Measurements from ENCODE around the gene CDC14A. TPM values are rescaled to one million over a fixed set of nuclear protein-coding genes. Genes with fewer than 3 reads are reported as not detected.
A peak's percentile ranks its signal among the peaks of the same experiment; 100 is the strongest.

The CDC14A gene
- total and polyA plus RNA-seq, 2 donors = 8.3 to 9.8 TPM

GRCh38 chr1:100415498-100415778 lies 63.1 kb downstream of the CDC14A start:
- H3K36me3 ChIP-seq (ENCODE audit: control insufficient read depth in 2 of 2, insufficient read depth in 2 of 2, low read length in 1 of 2) = no peaks in the 10 kb centered on the region

GRCh38 chr1:100419072-100419471 lies 66.8 kb downstream of the CDC14A start:
- H3K27me3 ChIP-seq (ENCODE audit: control insufficient read depth in 2 of 2, insufficient read depth in 1 of 2, low read length in 1 of 2) = no peaks in the 10 kb centered on the region
- no peak for DNase-seq (ENCODE audit: low read depth in 6 of 9, low spot score in 9 of 9)
- peaks cover 0 to 5% of the 10 kb centered on the region in 2 donors for H3K4me1 ChIP-seq (ENCODE audit: control insufficient read depth in 2 of 2, insufficient read depth in 2 of 2, low read length in 2 of 2)
- no peaks in the 10 kb centered on the region for H3K9me3 ChIP-seq (ENCODE audit: control insufficient read depth in 2 of 2, insufficient read depth in 1 of 2, low read length in 1 of 2)
- H3K4me3 ChIP-seq (ENCODE audit: low read length in 2 of 2) = no peak overlapping the region
- 97% methylated on average over 2 of the region's 2 CpGs for WGBS
- no peak overlapping the region for H3K27ac ChIP-seq (ENCODE audit: low read depth in 1 of 2, low read length in 1 of 2)
- H3K36me3 ChIP-seq (ENCODE audit: control insufficient read depth in 2 of 2, insufficient read depth in 2 of 2, low read length in 1 of 2) = no peaks in the 10 kb centered on the region

More at GRCh38 chr1:100415498-100415778, 63.1 kb downstream of the CDC14A start:
- Histone ChIP-seq H3K9me3 (ENCODE audit: control insufficient read depth in 2 of 2, insufficient read depth in 1 of 2, low read length in 1 of 2) (no peaks in the 10 kb centered on the region), H3K4me3 (ENCODE audit: low read length in 2 of 2) (no peak overlapping the region), H3K4me1 (ENCODE audit: control insufficient read depth in 2 of 2, insufficient read depth in 2 of 2, low read length in 2 of 2) (peaks cover 3 to 9% of the 10 kb centered on the region in 2 donors), H3K27ac (ENCODE audit: low read depth in 1 of 2, low read length in 1 of 2) (no peak overlapping the region), H3K27me3 (ENCODE audit: control insufficient read depth in 2 of 2, insufficient read depth in 1 of 2, low read length in 1 of 2) (no peaks in the 10 kb centered on the region)
- no peak for DNase-seq (ENCODE audit: low read depth in 6 of 9, low spot score in 9 of 9)

- WGBS = 97% methylated on average over 2 of the region's 2 CpGs
- H3K27me3 ChIP-seq (ENCODE audit: control insufficient read depth in 2 of 2, insufficient read depth in 1 of 2, low read length in 1 of 2) = no peaks in the 10 kb centered on the region
- H3K9me3 ChIP-seq (ENCODE audit: control insufficient read depth in 2 of 2, insufficient read depth in 1 of 2, low read length in 1 of 2) = no peaks in the 10 kb centered on the region
- peaks cover 0 to 5% of the 10 kb centered on the region in 2 donors for H3K4me1 ChIP-seq (ENCODE audit: control insufficient read depth in 2 of 2, insufficient read depth in 2 of 2, low read length in 2 of 2)
- no peak overlapping the region for H3K27ac ChIP-seq (ENCODE audit: low read depth in 1 of 2, low read length in 1 of 2)
- DNase-seq (ENCODE audit: low read depth in 6 of 9, low spot score in 9 of 9) = no peak
- H3K36me3 ChIP-seq (ENCODE audit: control insufficient read depth in 2 of 2, insufficient read depth in 2 of 2, low read length in 1 of 2) = peaks cover 0 to 7% of the 10 kb centered on the region in 2 donors
- no peak overlapping the region for H3K4me3 ChIP-seq (ENCODE audit: low read length in 2 of 2)
Measured at GRCh38 chr1:100422065-100422464, 69.8 kb downstream of the CDC14A start.

GRCh38 chr1:100423832-100424337 lies 71.6 kb downstream of the CDC14A start:
- Histone ChIP-seq H3K4me3 (ENCODE audit: low read length in 2 of 2) (no peak overlapping the region), H3K9me3 (ENCODE audit: control insufficient read depth in 2 of 2, insufficient read depth in 1 of 2, low read length in 1 of 2) (no peaks in the 10 kb centered on the region), H3K27me3 (ENCODE audit: control insufficient read depth in 2 of 2, insufficient read depth in 1 of 2, low read length in 1 of 2) (no peaks in the 10 kb centered on the region), H3K27ac (ENCODE audit: low read depth in 1 of 2, low read length in 1 of 2) (peak overlapping the region; percentile 53), H3K4me1 (ENCODE audit: control insufficient read depth in 2 of 2, insufficient read depth in 2 of 2, low read length in 2 of 2) (peaks cover 0 to 5% of the 10 kb centered on the region in 2 donors), H3K36me3 (ENCODE audit: control insufficient read depth in 2 of 2, insufficient read depth in 2 of 2, low read length in 1 of 2) (peaks cover 0 to 7% of the 10 kb centered on the region in 2 donors)
- 93% methylated on average over 6 of the region's 6 CpGs for WGBS
- peak in 1 of 9 donors; percentile 61 for DNase-seq (ENCODE audit: low read depth in 6 of 9, low spot score in 9 of 9)

GRCh38 chr1:100428160-100428559 lies 75.9 kb downstream of the CDC14A start:
- Histone ChIP-seq H3K36me3 (ENCODE audit: control insufficient read depth in 2 of 2, insufficient read depth in 2 of 2, low read length in 1 of 2) (peaks cover 0 to 7% of the 10 kb centered on the region in 2 donors), H3K4me3 (ENCODE audit: low read length in 2 of 2) (no peak overlapping the region), H3K4me1 (ENCODE audit: control insufficient read depth in 2 of 2, insufficient read depth in 2 of 2, low read length in 2 of 2) (peaks cover 0 to 5% of the 10 kb centered on the region in 2 donors), H3K27ac (ENCODE audit: low read depth in 1 of 2, low read length in 1 of 2) (no peak overlapping the region), H3K27me3 (ENCODE audit: control insufficient read depth in 2 of 2, insufficient read depth in 1 of 2, low read length in 1 of 2) (no peaks in the 10 kb centered on the region), H3K9me3 (ENCODE audit: control insufficient read depth in 2 of 2, insufficient read depth in 1 of 2, low read length in 1 of 2) (no peaks in the 10 kb centered on the region)
- no peak for DNase-seq (ENCODE audit: low read depth in 6 of 9, low spot score in 9 of 9)

GRCh38 chr1:100430325-100430756 lies 78.0 kb downstream of the CDC14A start:
- Histone ChIP-seq H3K4me3 (ENCODE audit: low read length in 2 of 2) (no peak overlapping the region), H3K36me3 (ENCODE audit: control insufficient read depth in 2 of 2, insufficient read depth in 2 of 2, low read length in 1 of 2) (peaks cover 0 to 3% of the 10 kb centered on the region in 2 donors), H3K27ac (ENCODE audit: low read depth in 1 of 2, low read length in 1 of 2) (no peak overlapping the region), H3K27me3 (ENCODE audit: control insufficient read depth in 2 of 2, insufficient read depth in 1 of 2, low read length in 1 of 2) (no peaks in the 10 kb centered on the region), H3K9me3 (ENCODE audit: control insufficient read depth in 2 of 2, insufficient read depth in 1 of 2, low read length in 1 of 2) (no peaks in the 10 kb centered on the region), H3K4me1 (ENCODE audit: control insufficient read depth in 2 of 2, insufficient read depth in 2 of 2, low read length in 2 of 2) (no peaks in the 10 kb centered on the region)
- no peak for DNase-seq (ENCODE audit: low read depth in 6 of 9, low spot score in 9 of 9)
- 95% methylated on average over 2 of the region's 2 CpGs for WGBS

GRCh38 chr1:100431954-100432353 lies 79.6 kb downstream of the CDC14A start:
- no peaks in the 10 kb centered on the region for H3K9me3 ChIP-seq (ENCODE audit: control insufficient read depth in 2 of 2, insufficient read depth in 1 of 2, low read length in 1 of 2)
- no peaks in the 10 kb centered on the region for H3K4me1 ChIP-seq (ENCODE audit: control insufficient read depth in 2 of 2, insufficient read depth in 2 of 2, low read length in 2 of 2)
- WGBS = 95% methylated on average over 2 of the region's 2 CpGs
- no peak for DNase-seq (ENCODE audit: low read depth in 6 of 9, low spot score in 9 of 9)
- H3K27me3 ChIP-seq (ENCODE audit: control insufficient read depth in 2 of 2, insufficient read depth in 1 of 2, low read length in 1 of 2) = no peaks in the 10 kb centered on the region
- H3K27ac ChIP-seq (ENCODE audit: low read depth in 1 of 2, low read length in 1 of 2) = no peak overlapping the region
- no peak overlapping the region for H3K4me3 ChIP-seq (ENCODE audit: low read length in 2 of 2)
- H3K36me3 ChIP-seq (ENCODE audit: control insufficient read depth in 2 of 2, insufficient read depth in 2 of 2, low read length in 1 of 2) = no peaks in the 10 kb centered on the region

- Histone ChIP-seq H3K4me3 (ENCODE audit: low read length in 2 of 2) (no peak overlapping the region), H3K9me3 (ENCODE audit: control insufficient read depth in 2 of 2, insufficient read depth in 1 of 2, low read length in 1 of 2) (no peaks in the 10 kb centered on the region), H3K27ac (ENCODE audit: low read depth in 1 of 2, low read length in 1 of 2) (no peak overlapping the region), H3K4me1 (ENCODE audit: control insufficient read depth in 2 of 2, insufficient read depth in 2 of 2, low read length in 2 of 2) (peaks cover 0 to under 1% of the 10 kb centered on the region in 2 donors), H3K27me3 (ENCODE audit: control insufficient read depth in 2 of 2, insufficient read depth in 1 of 2, low read length in 1 of 2) (no peaks in the 10 kb centered on the region), H3K36me3 (ENCODE audit: control insufficient read depth in 2 of 2, insufficient read depth in 2 of 2, low read length in 1 of 2) (no peaks in the 10 kb centered on the region)
- no peak for DNase-seq (ENCODE audit: low read depth in 6 of 9, low spot score in 9 of 9)
- WGBS = 96% methylated on average over 1 of the region's 1 CpG
Measured at GRCh38 chr1:100433563-100433962, 81.3 kb downstream of the CDC14A start.

- Histone ChIP-seq H3K36me3 (ENCODE audit: control insufficient read depth in 2 of 2, insufficient read depth in 2 of 2, low read length in 1 of 2) (no peaks in the 10 kb centered on the region), H3K27me3 (ENCODE audit: control insufficient read depth in 2 of 2, insufficient read depth in 1 of 2, low read length in 1 of 2) (no peaks in the 10 kb centered on the region), H3K9me3 (ENCODE audit: control insufficient read depth in 2 of 2, insufficient read depth in 1 of 2, low read length in 1 of 2) (no peaks in the 10 kb centered on the region), H3K4me1 (ENCODE audit: control insufficient read depth in 2 of 2, insufficient read depth in 2 of 2, low read length in 2 of 2) (peaks cover 2 to 10% of the 10 kb centered on the region in 2 donors), H3K27ac (ENCODE audit: low read depth in 1 of 2, low read length in 1 of 2) (no peak overlapping the region), H3K4me3 (ENCODE audit: low read length in 2 of 2) (no peak overlapping the region)
- WGBS = 100% methylated on average over 2 of the region's 2 CpGs
- no peak for DNase-seq (ENCODE audit: low read depth in 6 of 9, low spot score in 9 of 9)
Measured at GRCh38 chr1:100434831-100435230, 82.5 kb downstream of the CDC14A start.

GRCh38 chr1:100438375-100438774 lies 86.1 kb downstream of the CDC14A start:
- Histone ChIP-seq H3K27me3 (ENCODE audit: control insufficient read depth in 2 of 2, insufficient read depth in 1 of 2, low read length in 1 of 2) (no peaks in the 10 kb centered on the region), H3K27ac (ENCODE audit: low read depth in 1 of 2, low read length in 1 of 2) (no peak overlapping the region), H3K4me1 (ENCODE audit: control insufficient read depth in 2 of 2, insufficient read depth in 2 of 2, low read length in 2 of 2) (peaks cover 2 to 18% of the 10 kb centered on the region in 2 donors), H3K4me3 (ENCODE audit: low read length in 2 of 2) (no peak overlapping the region), H3K9me3 (ENCODE audit: control insufficient read depth in 2 of 2, insufficient read depth in 1 of 2, low read length in 1 of 2) (no peaks in the 10 kb centered on the region), H3K36me3 (ENCODE audit: control insufficient read depth in 2 of 2, insufficient read depth in 2 of 2, low read length in 1 of 2) (no peaks in the 10 kb centered on the region)
- 97% methylated on average over 1 of the region's 1 CpG for WGBS
- DNase-seq (ENCODE audit: low read depth in 6 of 9, low spot score in 9 of 9) = no peak
